Measurements from ENCODE around the gene AHCY. TPM values are rescaled to one million over a fixed set of nuclear protein-coding genes. Genes with fewer than 3 reads are reported as not detected.
"Not testable (repeated sequence)": the region's sequence is repeated elsewhere in the genome, so short reads cannot be mapped to it uniquely, and the experiment has no call there.

Gene AHCY
- total RNA-seq, 2 experiments from 2014 or later: 16.7 to 16.9 TPM

GRCh38 chr20:34343458-34344211 lies 40.5 kb upstream of the AHCY start:
- Mint-ChIP-seq H3K9me3 (no peaks in the 10 kb centered on the region), H3K27ac (no peak overlapping the region), H3K4me1 (ENCODE audit: low read depth) (no peaks in the 10 kb centered on the region), H3K4me3 (no peak overlapping the region), H3K27me3 (no peaks in the 10 kb centered on the region), H3K36me3 (ENCODE audit: low read depth) (no peaks in the 10 kb centered on the region)
- Histone ChIP-seq H3K36me3 (ENCODE audit: insufficient read depth, low read length) (no peaks in the 10 kb centered on the region), H3K9me3 (ENCODE audit: control insufficient read depth in 1 of 2, insufficient read depth in 1 of 2, low read length in 2 of 2) (no peaks in the 10 kb centered on the region), H3K27ac (ENCODE audit: low read depth in 1 of 2, low read length in 2 of 2) (no peak overlapping the region), H3K4me1 (ENCODE audit: insufficient read depth, low read length) (no peaks in the 10 kb centered on the region), H3K27me3 (ENCODE audit: control insufficient read depth in 1 of 2, insufficient read depth in 2 of 2, low read length in 2 of 2) (no peaks in the 10 kb centered on the region), H3K4me3 (ENCODE audit: low read length) (no peak overlapping the region)
- ChIA-PET CTCF (interaction anchor here (1.7 kb wide), 1 partner anchor 31 kb away, joined by 7 read pairs; no protein-coding TSS in a partner anchor), POLR2A (interaction anchor here (0.7 kb wide), 1 partner anchor 230 kb away, joined by 3 read pairs; no protein-coding TSS in a partner anchor)
- no peak for TF ChIP-seq CTCF (IDR thresholded peaks at IDR 0.05)
- intact Hi-C loops (cut with DNase I, micrococcal nuclease): no loop called here
- DNase-seq (no peak), ATAC-seq (ENCODE audit: poor library complexity) (no peak)

GRCh38 chr20:34341199-34341598 lies 38.0 kb upstream of the AHCY start:
- DNase-seq; H3K9me3 ChIP-seq (ENCODE audit: control insufficient read depth in 1 of 2, insufficient read depth in 1 of 2, low read length in 2 of 2); H3K4me3 ChIP-seq (ENCODE audit: low read length); H3K9me3 Mint-ChIP-seq; intact Hi-C loops (cut with DNase I, micrococcal nuclease); H3K36me3 Mint-ChIP-seq (ENCODE audit: low read depth); H3K27me3 Mint-ChIP-seq; H3K27ac ChIP-seq (ENCODE audit: low read depth in 1 of 2, low read length in 2 of 2); H3K27ac Mint-ChIP-seq; ATAC-seq (ENCODE audit: poor library complexity); CTCF ChIA-PET; H3K4me1 ChIP-seq (ENCODE audit: insufficient read depth, low read length); H3K4me3 Mint-ChIP-seq; POLR2A ChIA-PET; H3K4me1 Mint-ChIP-seq (ENCODE audit: low read depth); H3K36me3 ChIP-seq (ENCODE audit: insufficient read depth, low read length); H3K27me3 ChIP-seq (ENCODE audit: control insufficient read depth in 1 of 2, insufficient read depth in 2 of 2, low read length in 2 of 2): not testable (repeated sequence)

GRCh38 chr20:34340726-34341125 lies 37.6 kb upstream of the AHCY start:
- H3K27ac ChIP-seq (ENCODE audit: low read depth in 1 of 2, low read length in 2 of 2); H3K4me3 ChIP-seq (ENCODE audit: low read length); H3K27ac Mint-ChIP-seq; H3K4me1 ChIP-seq (ENCODE audit: insufficient read depth, low read length); H3K36me3 ChIP-seq (ENCODE audit: insufficient read depth, low read length); intact Hi-C loops (cut with DNase I, micrococcal nuclease); H3K9me3 ChIP-seq (ENCODE audit: control insufficient read depth in 1 of 2, insufficient read depth in 1 of 2, low read length in 2 of 2); H3K9me3 Mint-ChIP-seq; DNase-seq; ATAC-seq (ENCODE audit: poor library complexity); POLR2A ChIA-PET; H3K4me3 Mint-ChIP-seq; H3K27me3 Mint-ChIP-seq; H3K27me3 ChIP-seq (ENCODE audit: control insufficient read depth in 1 of 2, insufficient read depth in 2 of 2, low read length in 2 of 2); H3K4me1 Mint-ChIP-seq (ENCODE audit: low read depth); H3K36me3 Mint-ChIP-seq (ENCODE audit: low read depth): not testable (repeated sequence)
- CTCF ChIA-PET: interaction anchor here (1.6 kb wide), 1 partner anchor 28 kb away, joined by 3 read pairs; no protein-coding TSS in a partner anchor

GRCh38 chr20:34337982-34338726 lies 35.0 kb upstream of the AHCY start:
- Mint-ChIP-seq H3K4me1 (ENCODE audit: low read depth) (no peaks in the 10 kb centered on the region), H3K4me3 (no peak overlapping the region), H3K9me3 (no peaks in the 10 kb centered on the region), H3K27me3 (no peaks in the 10 kb centered on the region), H3K27ac (no peak overlapping the region), H3K36me3 (ENCODE audit: low read depth) (no peaks in the 10 kb centered on the region)
- TF ChIP-seq CTCF (IDR thresholded peaks at IDR 0.05): no peak
- Histone ChIP-seq H3K4me1 (ENCODE audit: insufficient read depth, low read length) (no peaks in the 10 kb centered on the region), H3K4me3 (ENCODE audit: low read length) (peak overlapping the region; percentile 14), H3K27ac (ENCODE audit: low read depth in 1 of 2, low read length in 2 of 2) (peak overlapping the region in 1 of 2 donors; percentile 40), H3K27me3 (ENCODE audit: control insufficient read depth in 1 of 2, insufficient read depth in 2 of 2, low read length in 2 of 2) (no peaks in the 10 kb centered on the region), H3K36me3 (ENCODE audit: insufficient read depth, low read length) (no peaks in the 10 kb centered on the region), H3K9me3 (ENCODE audit: control insufficient read depth in 1 of 2, insufficient read depth in 1 of 2, low read length in 2 of 2) (no peaks in the 10 kb centered on the region)
- ATAC-seq (ENCODE audit: poor library complexity): no peak
- peak in 3 of 14 experiments; percentile 21 to 54 (median 51) for DNase-seq
- CTCF ChIA-PET: interaction anchor here (2.0 kb wide), 1 partner anchor 25 kb away, joined by 8 read pairs; no protein-coding TSS in a partner anchor
- intact Hi-C loops (cut with DNase I, micrococcal nuclease): no loop called here
- POLR2A ChIA-PET: interaction anchor here (0.6 kb wide), 1 partner anchor 658 kb away, joined by 3 read pairs; no protein-coding TSS in a partner anchor

All from CD4-positive, alpha-beta T cell (primary cell).